ENCODE measurements around the gene CFAP97D2.

CFAP97D2 gene

DNA sequence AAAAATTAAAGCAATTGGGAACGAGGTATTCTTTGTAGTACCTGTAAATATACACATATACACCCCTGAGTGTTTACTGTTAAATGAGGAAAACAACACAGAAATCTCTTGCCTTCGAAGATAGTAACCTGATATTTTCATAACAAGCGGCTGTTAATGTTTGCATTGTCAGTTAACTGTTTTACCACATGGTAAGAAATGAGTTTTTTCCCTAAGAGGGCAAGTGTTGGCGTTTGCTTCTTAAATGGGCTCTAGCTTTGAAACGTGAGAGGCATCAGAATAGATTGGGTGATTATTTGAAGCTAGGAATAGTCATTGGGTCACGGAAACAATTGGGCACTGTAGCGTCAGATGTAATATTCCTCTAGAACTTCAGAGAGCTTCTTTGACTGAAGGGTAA is 80.3 kb downstream of the CFAP97D2 start:
- H3K9me3 ChIP-seq (replicated peaks; ENCODE audit: insufficient read depth, low read length): no peaks in the 10 kb centered on the region
- H4K20me1 ChIP-seq (ENCODE audit: insufficient read depth, low read length): no peaks in the 10 kb centered on the region
- no peaks in the 10 kb centered on the region for H3K27me3 ChIP-seq (replicated peaks; ENCODE audit: insufficient read depth, low read length)
- peaks cover 2% of the 10 kb centered on the region; the same call in 1 of the 2 replicates for H3K36me3 ChIP-seq (replicated peaks; ENCODE audit: insufficient read depth, low read length)
- peaks cover 66% of the 10 kb centered on the region for H3F3A ChIP-seq (ENCODE audit: insufficient read depth, low read length)
- peak overlapping the region; percentile 62 for H3K4me2 ChIP-seq (ENCODE audit: low read depth, low read length)
- peaks cover 77% of the 10 kb centered on the region for H3K4me1 ChIP-seq (ENCODE audit: low read length)
- no peaks in the 10 kb centered on the region for H3K9me2 ChIP-seq (replicated peaks; ENCODE audit: insufficient read depth, low read length)
- peaks cover 50% of the 10 kb centered on the region for H3K79me2 ChIP-seq (ENCODE audit: low read length)
- no peak for TF ChIP-seq EZH2phosphoT487 (IDR thresholded peaks at IDR 0.05; ENCODE audit: low read length)
- TF ChIP-seq, protein P1, sequence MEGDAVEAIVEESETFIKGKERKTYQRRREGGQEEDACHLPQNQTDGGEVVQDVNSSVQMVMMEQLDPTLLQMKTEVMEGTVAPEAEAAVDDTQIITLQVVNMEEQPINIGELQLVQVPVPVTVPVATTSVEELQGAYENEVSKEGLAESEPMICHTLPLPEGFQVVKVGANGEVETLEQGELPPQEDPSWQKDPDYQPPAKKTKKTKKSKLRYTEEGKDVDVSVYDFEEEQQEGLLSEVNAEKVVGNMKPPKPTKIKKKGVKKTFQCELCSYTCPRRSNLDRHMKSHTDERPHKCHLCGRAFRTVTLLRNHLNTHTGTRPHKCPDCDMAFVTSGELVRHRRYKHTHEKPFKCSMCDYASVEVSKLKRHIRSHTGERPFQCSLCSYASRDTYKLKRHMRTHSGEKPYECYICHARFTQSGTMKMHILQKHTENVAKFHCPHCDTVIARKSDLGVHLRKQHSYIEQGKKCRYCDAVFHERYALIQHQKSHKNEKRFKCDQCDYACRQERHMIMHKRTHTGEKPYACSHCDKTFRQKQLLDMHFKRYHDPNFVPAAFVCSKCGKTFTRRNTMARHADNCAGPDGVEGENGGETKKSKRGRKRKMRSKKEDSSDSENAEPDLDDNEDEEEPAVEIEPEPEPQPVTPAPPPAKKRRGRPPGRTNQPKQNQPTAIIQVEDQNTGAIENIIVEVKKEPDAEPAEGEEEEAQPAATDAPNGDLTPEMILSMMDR (IDR thresholded peaks at IDR 0.05; ENCODE audit: low read length): no peak
- no peak for TF ChIP-seq EZH2 (optimal IDR thresholded peaks at IDR 0.05; ENCODE audit: low read depth, low read length)
- H3K4me3 ChIP-seq (ENCODE audit: low read length): peak overlapping the region; percentile 23; the same call in 1 of the 2 replicates
- H2AFZ ChIP-seq (ENCODE audit: low read length): no peak overlapping the region
- H3K27ac ChIP-seq (ENCODE audit: low read length): peak overlapping the region; percentile 94
- peak overlapping the region; percentile 77 for H3K9ac ChIP-seq (ENCODE audit: low read length)
- peak; percentile 49 for DNase-seq

- peak; percentile 85 for DNase-seq
- no peaks in the 10 kb centered on the region for H3K9me3 ChIP-seq (replicated peaks; ENCODE audit: insufficient read depth, low read length)
- peak overlapping the region; percentile 23; the same call in 1 of the 2 replicates for H3K4me3 ChIP-seq (ENCODE audit: low read length)
- H3K4me1 ChIP-seq (ENCODE audit: low read length): peaks cover 83% of the 10 kb centered on the region
- H3K9ac ChIP-seq (ENCODE audit: low read length): peak overlapping the region; percentile 77
- H3K36me3 ChIP-seq (replicated peaks; ENCODE audit: insufficient read depth, low read length): peaks cover 5% of the 10 kb centered on the region
- H3K4me2 ChIP-seq (ENCODE audit: low read depth, low read length): peak overlapping the region; percentile 62
- TF ChIP-seq EZH2phosphoT487 (IDR thresholded peaks at IDR 0.05; ENCODE audit: low read length) (no peak), EZH2 (optimal IDR thresholded peaks at IDR 0.05; ENCODE audit: low read depth, low read length) (no peak)
- TF ChIP-seq, protein P1 (IDR thresholded peaks at IDR 0.05; ENCODE audit: low read length): peak; percentile 15; the same call in 1 of the 2 replicates
- no peaks in the 10 kb centered on the region for H3K27me3 ChIP-seq (replicated peaks; ENCODE audit: insufficient read depth, low read length)
- H3K27ac ChIP-seq (ENCODE audit: low read length): peak overlapping the region; percentile 94
- no peak overlapping the region for H2AFZ ChIP-seq (ENCODE audit: low read length)
- no peaks in the 10 kb centered on the region for H3K9me2 ChIP-seq (replicated peaks; ENCODE audit: insufficient read depth, low read length)
- peaks cover 66% of the 10 kb centered on the region for H3F3A ChIP-seq (ENCODE audit: insufficient read depth, low read length)
- H3K79me2 ChIP-seq (ENCODE audit: low read length): peaks cover 51% of the 10 kb centered on the region
- no peaks in the 10 kb centered on the region for H4K20me1 ChIP-seq (ENCODE audit: insufficient read depth, low read length)
These were observed 80.9 kb downstream of the CFAP97D2 start for GRCh38 chr13:114259974-114260373.

GRCh38 chr13:114260814-114261213 is 81.8 kb downstream of the CFAP97D2 start:
- TF ChIP-seq EZH2 (optimal IDR thresholded peaks at IDR 0.05; ENCODE audit: low read depth, low read length): no peak
- TF ChIP-seq, protein P1 (IDR thresholded peaks at IDR 0.05; ENCODE audit: low read length): no peak
- H3K4me1 ChIP-seq (ENCODE audit: low read length): peaks cover 91% of the 10 kb centered on the region
- peak overlapping the region; percentile 94 for H3K27ac ChIP-seq (ENCODE audit: low read length)
- H3K4me3 ChIP-seq (ENCODE audit: low read length): no peak overlapping the region
- peaks cover 66% of the 10 kb centered on the region for H3F3A ChIP-seq (ENCODE audit: insufficient read depth, low read length)
- no peak for DNase-seq
- no peaks in the 10 kb centered on the region for H4K20me1 ChIP-seq (ENCODE audit: insufficient read depth, low read length)
- no peaks in the 10 kb centered on the region for H3K9me3 ChIP-seq (replicated peaks; ENCODE audit: insufficient read depth, low read length)
- H3K9me2 ChIP-seq (replicated peaks; ENCODE audit: insufficient read depth, low read length): no peaks in the 10 kb centered on the region
- no peaks in the 10 kb centered on the region for H3K27me3 ChIP-seq (replicated peaks; ENCODE audit: insufficient read depth, low read length)
- peak overlapping the region; percentile 62 for H3K4me2 ChIP-seq (ENCODE audit: low read depth, low read length)
- peaks cover 10% of the 10 kb centered on the region for H3K36me3 ChIP-seq (replicated peaks; ENCODE audit: insufficient read depth, low read length)
- peaks cover 52% of the 10 kb centered on the region for H3K79me2 ChIP-seq (ENCODE audit: low read length)
- H2AFZ ChIP-seq (ENCODE audit: low read length): no peak overlapping the region
- peak overlapping the region; percentile 77 for H3K9ac ChIP-seq (ENCODE audit: low read length)
